Astrocyte of the cerebellum (primary cell): ENCODE measurements around the gene MED22.
"Not testable (repeated sequence)": the region's sequence is repeated elsewhere in the genome, so short reads cannot be mapped to it uniquely, and the experiment has no call there.

ENCODE experiments used
- DNase-seq: peaks from one replicate; pipeline ENCODE4 v3.0.0-alpha.2; 2011; ENCODE audit warnings: low read depth
- H3K4me3 ChIP-seq: 2 replicates; pipeline ENCODE4 v1.5.1; 2011; ENCODE audit warnings: mild to moderate bottlenecking, low read depth, low read length, moderate library complexity
- CTCF ChIP-seq: IDR thresholded peaks from 2 replicates; pipeline ENCODE4 v1.5.1; 2012; ENCODE audit warnings: low read length, low read depth, moderate library complexity, mild to moderate bottlenecking; ENCODE audit errors: missing control alignments
- in situ Hi-C: cut with HindIII; loops from 2 replicates; pipeline ENCODE4 v1.10.0; 2017; ENCODE audit warnings: low sequenced_read_pairs

The MED22 gene

GRCh38 chr9:133347985-133348717, at the start of gene MED22, which contains the start of gene RPL7A:
TSS of gene MED22 (minus strand) at chr9:133348131. CDS start at chr9:133346662, 1,469 bp downstream.
TSS of gene RPL7A (plus strand) at chr9:133348218. CDS start at chr9:133348244, 26 bp downstream.
- in situ Hi-C loops = no loop called here
- DNase-seq = peak; percentile 93
- TF ChIP-seq CTCF = no peak
- H3K4me3 ChIP-seq = peak within 1 kb of the TSS; percentile 99

- in situ Hi-C loops = no loop called here
- TF ChIP-seq CTCF = no peak
- DNase-seq = no peak
- H3K4me3 ChIP-seq = no peak overlapping the region
These were observed 49.4 kb upstream of the MED22 start for GRCh38 chr9:133397370-133397769.

GRCh38 chr9:133396952-133397351, 49.0 kb upstream of the MED22 start:
- DNase-seq = no peak
- TF ChIP-seq CTCF = peak; percentile 35
- in situ Hi-C loops = no loop called here
- H3K4me3 ChIP-seq = no peak overlapping the region

- TF ChIP-seq CTCF = no peak
These were observed 46.8 kb upstream of the MED22 start for GRCh38 chr9:133394687-133395271.

GRCh38 chr9:133393399-133393798, 45.5 kb upstream of the MED22 start:
- no peak for TF ChIP-seq CTCF
- in situ Hi-C loops = no loop called here
- no peak for DNase-seq
- H3K4me3 ChIP-seq = no peak overlapping the region

More at GRCh38 chr9:133394687-133395271, 46.8 kb upstream of the MED22 start:
- in situ Hi-C loops = no loop called here
- H3K4me3 ChIP-seq = no peak overlapping the region
- no peak for DNase-seq

GRCh38 chr9:133392308-133392707, 44.4 kb upstream of the MED22 start:
- H3K4me3 ChIP-seq, in situ Hi-C loops, DNase-seq: not testable (repeated sequence)

- DNase-seq, H3K4me3 ChIP-seq, in situ Hi-C loops: not testable (repeated sequence)
These were observed 43.5 kb upstream of the MED22 start for GRCh38 chr9:133391449-133391848.
